OCI-LY7 (cell line): ENCODE results near the gene ACSM2B. TPM values are rescaled to one million over a fixed set of nuclear protein-coding genes. Genes with fewer than 3 reads are reported as not detected.
"Not testable (repeated sequence)": the region's sequence is repeated elsewhere in the genome, so short reads cannot be mapped to it uniquely, and the experiment has no call there.

Source experiments
- BruUV-seq: library from RNA; stranded (reverse); fragments of 400-500 nt; replicated peaks from 2 replicates; lab custom pipeline; 2021; lab: Mats Ljungman, UMichigan
- CTCF ChIA-PET: fragments of 300-600 bp; sonication (Branson Sonifier 250); formaldehyde crosslinking; loops from one replicate; lab custom pipeline; 2022; ENCODE audit warnings: antibody characterized with exemption; ENCODE audit not compliant: unreplicated experiment; lab: Charles Lee
- POLR2A ChIA-PET: fragments of 300-600 bp; sonication (Branson Sonifier 250); formaldehyde crosslinking; loops from one replicate; lab custom pipeline; 2022; ENCODE audit warnings: antibody characterized with exemption; lab: Charles Lee
- DNase-seq: peaks from one replicate; pipeline ENCODE4 v3.0.0-alpha.2; 2015; ENCODE audit warnings: low spot score
- H2AFZ ChIP-seq: fragments of 200-600 bp; sonication (generic), shearing (Covaris generic); 2 replicates; pipeline ENCODE4 v1.6.1; 2014; ENCODE audit warnings: mild to moderate bottlenecking, antibody characterized with exemption, low read length, moderate library complexity
- H3K27ac ChIP-seq: fragments of 200-600 bp; sonication (generic); 2 replicates; pipeline ENCODE4 v1.5.1; 2014; ENCODE audit warnings: mixed run types, low read depth, mild to moderate bottlenecking, moderate library complexity, low read length, inconsistent platforms; ENCODE audit not compliant: poor library complexity, severe bottlenecking
- H3K36me3 ChIP-seq: fragments of 200-600 bp; sonication (generic); 2 replicates; pipeline ENCODE4 v1.6.1; 2014; ENCODE audit warnings: mild to moderate bottlenecking, antibody characterized with exemption, low read length, moderate library complexity, mixed read lengths; ENCODE audit not compliant: insufficient read depth
- H3K4me1 ChIP-seq: fragments of 200-600 bp; sonication (generic); 2 replicates; pipeline ENCODE4 v1.5.1; 2014; ENCODE audit warnings: mild to moderate bottlenecking, low read length; ENCODE audit not compliant: insufficient read depth, poor library complexity, severe bottlenecking
- H3K4me2 ChIP-seq: fragments of 200-600 bp; sonication (generic); 2 replicates; pipeline ENCODE4 v1.6.1; 2014; ENCODE audit warnings: mild to moderate bottlenecking, low read length
- H3K4me3 ChIP-seq: fragments of 200-600 bp; sonication (generic); 2 replicates; pipeline ENCODE4 v1.5.1; 2014; ENCODE audit warnings: mild to moderate bottlenecking, low read depth, low read length; ENCODE audit not compliant: poor library complexity, severe bottlenecking
- H3K79me2 ChIP-seq: fragments of 200-600 bp; sonication (generic); 2 replicates; pipeline ENCODE4 v1.6.1; 2016; ENCODE audit warnings: low read depth, mild to moderate bottlenecking, low read length, moderate library complexity, mixed read lengths; ENCODE audit not compliant: insufficient read depth
- H3K9me2 ChIP-seq: fragments of 200-600 bp; sonication (generic); 2 replicates; pipeline ENCODE4 v1.6.1; 2016; ENCODE audit warnings: mild to moderate bottlenecking, low read length, mixed read lengths; ENCODE audit not compliant: insufficient read depth
- H3K9me3 ChIP-seq: fragments of 200-600 bp; sonication (generic); 2 replicates; pipeline ENCODE4 v1.6.1; 2014; ENCODE audit warnings: mild to moderate bottlenecking, mixed run types, low read length, mixed read lengths
- H4K20me1 ChIP-seq: fragments of 200-600 bp; sonication (generic); 2 replicates; pipeline ENCODE4 v1.6.1; 2014; ENCODE audit warnings: mild to moderate bottlenecking, antibody characterized with exemption, low read length, moderate library complexity, mixed read lengths; ENCODE audit not compliant: insufficient read depth
- intact Hi-C: fragments of 100-400 bp; cut with micrococcal nuclease; formaldehyde crosslinking; loops from one replicate; pipeline ENCODE4 v1.10.0; 2022; ENCODE audit not compliant: unreplicated experiment
- total RNA-seq, 2 experiments: library from RNA; depleted of rRNA in 1 of 2; stranded (reverse); fragments of >200 nt in 1 of 2; shearing (Covaris generic) in 1 of 2; gene quantifications; 2 replicates each; pipeline ENCODE4 v1.2.3, GENCODE V29; 2014 to 2022

Gene ACSM2B
- total RNA-seq, 2 experiments from 2014 or later, result not detected

GRCh38 chr16:20589486-20589885 is 13.3 kb upstream of the ACSM2B start:
- intact Hi-C loops, H3K4me1 ChIP-seq: not testable (repeated sequence)

GRCh38 chr16:20587645-20588074 is 11.5 kb upstream of the ACSM2B start:
- DNase-seq, H3K4me1 ChIP-seq, H3K9me2 ChIP-seq, CTCF ChIA-PET, H3K9me3 ChIP-seq, intact Hi-C loops, H4K20me1 ChIP-seq, H3K79me2 ChIP-seq, H3K27ac ChIP-seq, BruUV-seq, H3K36me3 ChIP-seq, POLR2A ChIA-PET, H2AFZ ChIP-seq, H3K4me2 ChIP-seq, H3K4me3 ChIP-seq: not testable (repeated sequence)

More at GRCh38 chr16:20589486-20589885, 13.3 kb upstream of the ACSM2B start:
- H3K9me2 ChIP-seq, H3K4me2 ChIP-seq, H3K79me2 ChIP-seq, H3K4me3 ChIP-seq, BruUV-seq, H3K36me3 ChIP-seq, H2AFZ ChIP-seq, H4K20me1 ChIP-seq, DNase-seq, CTCF ChIA-PET, POLR2A ChIA-PET, H3K27ac ChIP-seq, H3K9me3 ChIP-seq: not testable (repeated sequence)

GRCh38 chr16:20586716-20587115 is 10.5 kb upstream of the ACSM2B start:
- H4K20me1 ChIP-seq, BruUV-seq, H3K4me2 ChIP-seq, H3K27ac ChIP-seq, H3K79me2 ChIP-seq, H3K9me2 ChIP-seq, H3K9me3 ChIP-seq, H3K4me1 ChIP-seq, CTCF ChIA-PET, DNase-seq, POLR2A ChIA-PET, H3K4me3 ChIP-seq, H2AFZ ChIP-seq, intact Hi-C loops, H3K36me3 ChIP-seq: not testable (repeated sequence)

DNA sequence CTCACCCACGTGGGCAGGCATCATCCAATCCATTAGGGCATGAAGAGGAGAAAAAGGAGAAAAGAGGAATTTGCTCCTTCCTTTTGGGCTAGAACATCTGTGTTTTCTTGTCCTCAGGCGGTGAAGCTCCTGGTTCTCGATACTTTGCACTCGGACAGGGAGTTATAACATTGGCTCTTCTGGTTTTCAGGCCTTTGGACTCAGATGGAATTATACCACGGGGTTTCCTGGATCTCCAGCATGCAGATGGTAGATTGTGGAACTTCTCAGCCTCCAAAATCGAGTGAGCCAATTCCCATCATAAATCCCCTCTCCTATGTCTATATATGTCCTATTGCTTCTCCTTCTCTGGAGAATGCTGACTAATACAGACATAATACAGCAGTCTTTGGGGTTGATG is 9.9 kb upstream of the ACSM2B start:
- POLR2A ChIA-PET, result not testable (repeated sequence)

GRCh38 chr16:20580487-20581259 is 4.5 kb upstream of the ACSM2B start:
- H4K20me1 ChIP-seq, H3K9me3 ChIP-seq, H3K9me2 ChIP-seq, DNase-seq, H3K79me2 ChIP-seq, H2AFZ ChIP-seq, H3K27ac ChIP-seq, H3K36me3 ChIP-seq, H3K4me2 ChIP-seq, CTCF ChIA-PET, intact Hi-C loops, H3K4me3 ChIP-seq, POLR2A ChIA-PET, BruUV-seq, H3K4me1 ChIP-seq: not testable (repeated sequence)

More for the DNA sequence above, 9.9 kb upstream of the ACSM2B start:
- H3K9me3 ChIP-seq, H3K27ac ChIP-seq, intact Hi-C loops, H3K79me2 ChIP-seq, H3K4me3 ChIP-seq, H2AFZ ChIP-seq, H3K36me3 ChIP-seq, H4K20me1 ChIP-seq, BruUV-seq, H3K4me1 ChIP-seq, H3K4me2 ChIP-seq, CTCF ChIA-PET, DNase-seq, H3K9me2 ChIP-seq: not testable (repeated sequence)

DNA sequence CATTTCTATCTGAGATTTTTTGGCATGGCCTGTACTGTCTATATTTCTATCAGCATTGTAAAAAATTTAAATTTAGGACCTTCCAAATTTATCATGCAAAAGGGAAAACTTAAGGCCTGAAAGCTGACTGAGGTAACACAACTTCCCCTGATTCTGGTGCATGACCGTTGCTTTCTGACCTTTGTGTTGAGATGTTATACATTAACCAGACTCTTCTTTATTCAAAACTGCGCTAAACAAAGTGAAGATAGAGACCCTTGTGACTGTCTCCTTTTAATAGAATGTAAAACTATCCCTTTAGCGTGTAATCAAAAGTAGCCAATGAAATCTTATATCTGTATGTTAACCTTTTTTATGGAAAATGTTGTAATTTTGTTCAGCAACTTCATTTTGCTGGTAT is 1.9 kb upstream of the ACSM2B start:
- H3K4me3 ChIP-seq, result not testable (repeated sequence)

More for the DNA sequence above, 1.9 kb upstream of the ACSM2B start:
- CTCF ChIA-PET, H2AFZ ChIP-seq, DNase-seq, H4K20me1 ChIP-seq, H3K9me2 ChIP-seq, H3K4me1 ChIP-seq, H3K9me3 ChIP-seq, H3K4me2 ChIP-seq, POLR2A ChIA-PET, H3K27ac ChIP-seq, BruUV-seq, H3K36me3 ChIP-seq, intact Hi-C loops, H3K79me2 ChIP-seq: not testable (repeated sequence)
